HG03196 (cell line): ENCODE results near the gene LDB2.
"Not testable (repeated sequence)": the region's sequence is repeated elsewhere in the genome, so short reads cannot be mapped to it uniquely, and the experiment has no call there.

Source experiments
- ATAC-seq: cut with Tn5 transposase; IDR thresholded peaks from one replicate; pipeline ENCODE4 v1.9.1; 2021; ENCODE audit not compliant: unreplicated experiment

Gene LDB2

DNA sequence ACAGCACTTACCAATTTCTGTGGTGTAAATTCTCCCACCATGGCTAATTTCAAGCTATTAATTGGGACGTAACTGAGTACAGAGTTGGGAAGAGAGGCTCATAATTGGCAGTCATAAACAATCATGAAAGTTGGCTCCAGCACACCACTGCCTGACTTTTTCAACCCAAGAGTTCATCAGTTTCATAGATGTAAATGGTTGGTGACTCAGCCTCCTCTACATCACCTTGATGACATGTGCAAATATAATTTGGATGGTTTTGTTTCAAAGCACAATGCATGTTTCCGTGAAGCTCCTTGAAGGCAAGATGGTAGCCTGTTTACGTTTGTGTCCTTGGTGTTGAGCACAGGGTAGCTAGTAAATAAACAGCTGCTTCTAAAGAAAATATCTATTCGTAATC lies 235.1 kb downstream of the LDB2 start:
- no peak for ATAC-seq

DNA sequence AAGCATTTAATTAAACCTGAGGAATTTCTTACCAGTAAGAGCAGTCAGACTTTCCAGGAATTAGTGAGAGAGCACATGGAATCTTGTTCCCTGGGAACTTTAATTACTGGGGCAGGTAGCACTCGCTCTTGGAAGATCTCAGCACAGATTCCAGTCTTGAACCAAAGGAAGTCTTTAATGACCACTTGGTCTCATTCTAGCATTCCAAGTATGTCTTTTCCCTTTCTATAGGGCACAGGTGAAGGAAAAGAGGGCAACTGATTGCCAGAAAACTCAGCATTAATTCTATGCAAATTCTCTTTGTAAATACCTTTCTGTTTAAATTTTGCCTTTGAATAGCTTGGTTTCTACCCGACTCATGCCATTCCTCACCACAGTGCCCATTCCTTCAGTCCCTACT lies 236.6 kb downstream of the LDB2 start:
- ATAC-seq, result no peak

DNA sequence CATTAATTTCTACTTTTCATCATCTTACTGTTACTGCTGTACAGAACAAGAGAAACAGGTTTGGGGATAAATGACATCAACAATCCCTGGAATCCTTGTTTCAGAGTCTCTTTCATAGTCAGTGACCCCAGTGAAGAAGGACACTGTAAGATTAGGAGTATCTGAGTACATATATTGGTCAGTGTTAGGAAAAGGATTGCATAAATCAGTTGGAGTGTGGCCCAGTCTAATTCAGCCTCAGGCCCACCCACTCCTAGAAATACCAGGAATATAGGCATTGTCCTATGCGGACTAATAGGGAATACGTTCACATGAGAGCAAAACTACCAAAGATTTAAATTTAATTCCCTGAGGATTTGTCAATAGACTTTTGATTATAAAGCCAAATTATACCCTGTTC lies 237.8 kb downstream of the LDB2 start:
- no peak for ATAC-seq

DNA sequence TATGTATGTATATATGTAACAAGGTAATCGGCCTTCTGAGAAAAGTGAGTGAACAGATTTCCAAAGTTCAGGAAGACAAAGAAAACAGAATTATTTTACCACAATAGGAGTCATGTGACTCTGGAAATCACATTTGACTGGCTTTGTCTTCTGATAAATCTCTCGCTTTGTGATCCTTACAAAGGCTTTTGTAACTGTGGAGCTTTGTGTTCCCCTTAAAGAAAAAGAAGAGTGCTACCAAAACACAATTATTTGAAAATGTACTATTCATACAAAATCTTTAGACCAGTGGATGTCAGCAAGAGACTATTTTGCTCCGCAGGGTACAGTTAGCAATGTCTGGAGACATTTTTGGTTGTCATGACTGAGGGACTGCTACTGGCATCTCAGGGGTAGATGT lies 238.8 kb downstream of the LDB2 start:
- no peak for ATAC-seq

DNA sequence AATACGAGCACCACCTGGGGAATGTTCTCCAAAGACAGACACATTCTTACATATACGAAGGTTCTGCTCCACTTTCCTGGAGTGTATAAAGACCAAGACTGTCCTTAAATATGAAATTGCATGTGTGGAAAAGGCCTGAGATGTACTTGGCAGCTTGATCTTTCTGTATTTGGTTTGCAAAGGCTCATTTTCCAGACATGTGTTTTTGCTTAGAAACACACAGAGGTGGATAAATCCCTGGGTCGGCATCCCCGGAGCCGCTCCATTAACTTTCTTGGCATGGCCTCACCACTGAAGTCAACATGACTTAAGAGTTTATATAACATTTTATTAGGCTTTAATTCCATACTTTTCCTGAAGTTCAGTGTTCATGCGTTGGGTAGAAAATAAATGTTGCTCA lies 239.4 kb downstream of the LDB2 start:
- ATAC-seq, result no peak

DNA sequence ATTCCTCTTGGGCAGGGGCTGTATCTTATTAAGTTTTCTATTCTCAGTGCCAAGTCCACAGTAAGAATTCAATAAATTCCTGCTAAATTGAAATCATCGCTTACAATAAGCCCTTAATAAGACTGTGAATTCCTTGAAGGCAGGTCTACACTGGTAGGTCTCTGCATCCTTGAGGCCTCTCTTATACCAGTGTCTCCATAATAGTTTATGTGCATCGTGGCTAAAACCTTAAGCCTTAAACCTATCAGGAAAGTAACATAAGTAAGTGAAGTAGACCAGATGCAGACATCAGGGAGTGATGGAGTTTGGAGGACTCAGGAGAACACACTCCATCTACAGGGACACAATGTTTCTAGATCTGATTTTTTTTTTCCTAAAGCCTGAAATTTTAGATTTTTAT lies 240.3 kb downstream of the LDB2 start:
- no peak for ATAC-seq

DNA sequence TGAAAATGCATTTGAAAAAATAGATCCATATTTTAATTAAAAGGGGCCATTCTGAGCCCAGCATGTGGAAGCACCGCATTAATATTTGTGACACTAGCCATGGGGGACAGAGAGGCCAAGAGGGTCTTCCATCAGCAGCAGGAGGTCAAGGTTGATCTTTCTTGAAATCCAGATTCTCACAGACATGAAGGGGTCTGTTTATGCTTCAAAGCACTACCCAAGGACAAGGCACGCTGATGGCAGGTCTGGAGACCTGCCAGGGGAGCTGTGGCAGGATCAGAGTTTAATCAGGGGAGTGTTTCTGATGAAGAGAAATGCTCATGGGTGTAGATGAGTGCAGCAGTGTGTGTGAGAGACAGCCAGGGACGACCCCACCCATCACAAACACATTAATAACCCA lies 243.3 kb downstream of the LDB2 start:
- ATAC-seq, result no peak

DNA sequence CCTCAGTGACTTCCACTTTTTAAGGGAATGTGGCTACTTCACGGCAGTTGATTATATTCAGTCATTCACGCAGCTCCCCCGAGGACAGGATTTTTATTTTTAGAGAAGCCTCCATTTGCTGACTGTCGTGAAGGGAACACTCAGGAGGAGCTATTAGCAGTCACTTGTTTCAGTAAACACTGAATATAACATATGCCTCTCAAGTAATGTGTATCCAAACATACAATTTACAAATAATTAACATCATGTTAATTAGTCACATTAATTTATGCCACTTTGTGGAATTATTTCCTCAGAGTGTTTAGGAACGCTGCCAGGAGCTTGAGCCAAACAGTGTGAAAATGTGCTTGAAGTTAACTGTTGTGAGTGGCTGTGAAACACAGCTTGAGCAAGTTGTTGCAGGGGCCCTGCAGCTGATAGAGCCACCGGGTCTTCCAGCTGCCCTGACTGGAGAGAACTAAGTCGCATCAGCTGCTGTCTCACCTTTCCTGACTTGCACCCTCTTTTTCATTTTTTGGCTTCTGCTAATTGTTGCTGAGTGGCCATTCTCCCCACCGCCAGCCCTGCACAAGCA lies 245.6 kb downstream of the LDB2 start:
- no peak for ATAC-seq

DNA sequence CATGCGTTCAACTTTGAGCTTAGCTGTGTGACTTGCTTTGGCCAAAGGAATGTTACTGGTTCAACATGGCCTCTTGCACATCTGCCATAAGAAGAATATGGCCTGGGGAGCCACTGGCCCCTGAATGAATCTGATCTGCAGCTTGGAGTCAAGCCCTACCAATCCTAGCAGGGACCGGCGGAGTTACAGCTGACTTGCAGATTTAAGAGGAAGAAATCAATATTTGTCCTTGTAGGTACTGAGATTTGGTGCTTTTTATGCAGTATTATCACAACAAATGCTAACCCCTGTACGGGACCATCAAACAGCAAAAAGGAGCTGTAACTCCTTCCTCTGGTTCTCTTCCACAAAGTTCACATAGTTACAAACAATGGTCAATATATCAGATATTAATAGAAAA lies 252.0 kb downstream of the LDB2 start:
- no peak for ATAC-seq

DNA sequence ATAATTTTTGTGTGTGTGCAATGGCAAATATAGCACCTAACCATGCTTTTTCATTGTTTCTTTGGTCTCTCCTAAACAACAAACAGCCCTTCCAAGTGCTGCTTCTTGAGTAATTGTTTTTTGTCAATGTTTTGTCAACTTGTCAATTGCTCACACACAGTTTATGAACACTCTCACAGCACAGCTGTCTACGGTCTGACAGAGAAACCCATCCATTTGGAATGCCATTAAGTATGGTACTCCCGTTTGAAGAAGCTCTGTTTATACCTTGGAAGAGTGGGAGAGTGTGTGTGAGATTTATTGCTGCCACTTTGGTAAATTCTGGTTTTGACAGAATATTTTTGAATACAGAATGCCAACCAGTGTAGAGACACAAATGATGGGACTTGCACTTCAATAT lies 254.6 kb downstream of the LDB2 start:
- ATAC-seq, result no peak

DNA sequence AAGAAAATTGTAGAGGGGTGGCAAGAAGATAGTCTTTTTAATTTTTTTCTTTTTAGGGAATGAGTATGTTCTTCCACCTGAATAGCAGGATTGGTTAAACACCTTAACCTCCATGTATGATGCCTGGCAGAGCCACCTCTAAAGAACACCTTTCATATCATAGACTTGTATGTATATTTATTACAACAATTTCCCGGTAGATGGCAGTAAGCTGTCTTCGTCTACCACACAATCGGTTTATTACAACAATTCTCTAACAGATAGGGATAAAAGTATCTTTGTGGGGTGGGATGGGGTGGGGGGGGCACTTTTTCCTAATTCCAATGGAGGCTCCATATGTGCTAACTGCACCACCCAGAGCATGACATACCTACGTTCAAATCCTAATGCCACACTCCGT lies 255.5 kb downstream of the LDB2 start:
- no peak for ATAC-seq

DNA sequence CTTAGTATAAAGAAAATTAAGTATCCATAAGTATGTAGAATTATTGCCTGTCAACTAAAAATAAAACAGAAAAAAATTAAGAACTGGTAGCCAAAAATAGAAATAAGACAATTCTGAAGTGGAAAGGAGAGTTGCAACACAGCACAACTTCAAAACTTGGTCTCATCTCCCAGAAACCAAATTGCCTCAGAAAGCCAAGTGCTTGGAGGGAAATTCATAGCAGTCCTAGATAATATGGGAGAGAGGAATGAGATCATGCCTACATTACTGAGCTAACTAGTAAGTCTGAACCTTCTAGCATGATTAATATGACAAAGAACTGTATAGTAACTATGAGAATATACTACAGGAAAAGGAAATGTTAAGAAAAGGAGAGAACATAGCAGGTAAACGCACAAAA lies 256.5 kb downstream of the LDB2 start:
- no peak for ATAC-seq

DNA sequence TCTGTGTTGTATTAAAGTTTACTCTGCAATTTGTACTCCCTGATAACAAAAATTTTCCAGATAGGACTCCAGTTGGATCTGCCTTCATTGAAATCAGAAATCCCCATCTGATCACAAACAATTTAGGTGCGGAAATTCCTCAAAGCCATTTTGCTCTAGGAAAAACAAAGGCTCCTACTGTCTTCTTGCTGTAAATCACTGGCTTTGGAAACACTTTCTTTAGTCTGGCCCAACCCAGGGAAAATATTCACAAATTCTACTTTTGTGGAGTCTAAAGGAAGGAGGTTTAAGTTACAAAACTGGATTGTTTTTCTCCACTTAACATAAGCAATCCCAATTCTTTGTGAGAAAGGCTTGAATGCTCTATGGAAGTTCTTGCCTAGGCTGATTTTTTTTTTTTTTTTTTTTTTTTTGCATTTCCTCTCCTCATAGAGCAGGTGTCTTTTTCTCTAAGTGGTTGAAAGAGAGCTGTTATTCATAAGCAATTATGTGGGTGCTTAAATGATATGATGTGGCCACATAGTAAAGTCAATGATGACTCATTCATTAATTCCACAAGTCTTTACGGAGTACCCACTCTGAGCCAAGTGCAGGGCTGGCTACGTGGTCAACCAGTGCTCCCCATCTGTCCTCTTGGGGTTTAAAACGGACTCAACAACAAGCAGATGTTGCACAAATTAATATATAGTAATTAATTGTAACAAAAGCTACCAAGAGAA lies 261.4 kb downstream of the LDB2 start:
- ATAC-seq, result no peak

DNA sequence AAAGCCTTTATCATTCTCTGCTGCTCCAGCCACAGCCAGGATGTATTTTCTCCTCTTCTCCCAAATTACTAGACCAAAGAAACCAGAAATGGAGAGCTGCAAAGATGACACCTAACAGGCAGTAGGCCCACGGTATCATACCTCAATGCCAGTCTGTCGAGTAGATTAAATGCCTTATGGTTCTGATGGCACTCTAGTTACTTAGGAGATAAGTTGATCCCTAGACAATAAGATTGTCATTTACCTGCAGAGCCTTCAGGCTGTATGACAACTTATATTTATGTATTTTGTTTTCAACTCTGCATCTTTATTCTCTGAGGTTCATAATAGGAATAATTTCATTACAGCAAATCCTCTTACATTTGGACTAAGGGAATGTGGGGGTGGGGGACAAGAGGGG lies 262.1 kb downstream of the LDB2 start:
- no peak for ATAC-seq

DNA sequence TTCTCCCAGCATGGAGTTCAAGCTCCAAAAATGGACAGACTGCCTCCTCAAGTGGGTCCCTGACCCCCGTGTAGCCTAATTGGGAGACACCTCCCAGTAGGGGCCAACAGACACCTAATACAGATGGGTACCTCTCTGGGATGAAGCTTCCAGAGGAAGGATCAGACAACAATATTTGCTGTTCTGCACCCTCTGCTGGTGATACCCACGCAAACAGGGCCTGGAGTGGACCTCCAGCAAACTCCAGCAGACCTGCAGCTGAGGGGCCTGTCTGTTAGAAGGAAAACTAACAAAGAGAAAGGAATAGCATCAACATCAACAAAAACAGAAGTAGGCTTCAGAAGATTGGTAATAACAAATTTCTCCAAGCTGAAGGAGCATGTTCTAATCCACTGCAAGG lies 269.2 kb downstream of the LDB2 start:
- not testable (repeated sequence) for ATAC-seq

DNA sequence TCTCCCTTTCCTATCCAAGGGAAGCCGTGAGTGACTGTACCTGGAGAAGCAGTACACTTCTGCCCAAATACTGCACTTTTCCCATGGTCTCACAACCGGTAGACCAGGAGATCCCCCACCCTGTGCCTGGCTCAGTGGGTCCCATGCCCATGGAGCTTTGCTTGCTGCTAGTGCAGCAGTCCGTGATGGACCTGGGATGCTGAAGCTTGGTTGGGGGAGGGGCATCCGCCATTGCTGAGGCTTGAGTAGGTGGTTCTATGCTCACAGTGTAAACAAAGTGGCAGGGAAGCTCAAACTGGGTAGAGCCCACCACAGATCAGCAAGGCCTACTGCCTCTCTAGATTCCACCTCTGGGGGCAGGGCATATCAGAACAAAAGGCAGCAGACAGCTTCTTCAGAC lies 269.6 kb downstream of the LDB2 start:
- not testable (repeated sequence) for ATAC-seq

DNA sequence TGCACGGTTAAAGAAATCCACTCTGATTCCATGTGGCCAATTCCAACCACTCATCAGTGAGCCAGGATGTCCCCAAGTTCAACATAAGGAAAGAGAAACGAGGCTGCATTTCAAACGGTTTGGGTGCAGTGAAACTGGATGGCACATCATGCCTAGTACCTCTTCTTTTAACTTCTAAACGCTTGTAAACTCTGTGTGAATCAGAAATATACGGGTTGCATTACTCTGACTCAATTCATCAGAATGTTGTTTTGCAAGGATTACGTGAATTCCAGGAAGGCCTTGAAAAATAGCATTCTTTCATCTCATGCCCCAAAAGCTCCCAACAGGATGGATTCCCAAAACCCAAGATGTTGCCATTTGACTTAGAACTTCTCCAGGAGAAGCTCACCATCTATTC lies 270.4 kb downstream of the LDB2 start:
- no peak for ATAC-seq

DNA sequence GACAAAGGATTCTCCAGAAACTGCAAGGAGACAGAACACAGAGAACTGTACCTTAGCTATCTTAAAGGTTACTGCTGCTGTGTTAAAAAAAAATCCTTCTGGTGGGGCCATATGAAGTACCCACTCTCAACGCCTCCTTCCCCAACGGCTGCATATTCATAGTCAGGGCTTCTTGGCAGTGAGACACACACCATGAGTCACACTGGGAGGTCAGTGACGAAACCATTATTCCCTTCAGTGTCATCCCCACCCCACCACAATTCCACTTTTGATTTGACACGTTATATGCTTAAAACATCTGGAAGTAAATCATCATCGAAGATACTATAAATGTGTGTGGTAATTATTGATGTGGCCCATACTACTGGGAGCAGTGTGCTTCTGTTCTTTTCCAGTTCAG lies 271.5 kb downstream of the LDB2 start:
- no peak for ATAC-seq

DNA sequence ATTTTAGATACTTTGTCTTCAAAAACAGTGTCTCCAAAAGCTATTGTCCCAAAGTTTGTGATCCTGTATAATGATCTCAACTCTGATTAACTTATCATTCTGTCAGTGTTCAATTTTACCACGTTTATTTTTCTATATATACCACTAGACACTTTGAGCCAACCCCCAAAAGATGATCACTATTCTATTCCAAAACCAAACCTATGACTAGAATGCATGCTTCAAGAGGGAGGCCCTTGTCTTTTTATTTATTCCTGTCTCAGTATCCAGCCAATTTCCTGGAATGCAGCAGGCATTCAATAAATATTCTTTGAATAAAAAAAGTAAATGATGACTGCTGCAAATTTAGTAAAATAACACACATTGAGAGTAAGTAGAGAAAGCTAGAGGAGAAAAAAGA lies 275.6 kb downstream of the LDB2 start:
- no peak for ATAC-seq

DNA sequence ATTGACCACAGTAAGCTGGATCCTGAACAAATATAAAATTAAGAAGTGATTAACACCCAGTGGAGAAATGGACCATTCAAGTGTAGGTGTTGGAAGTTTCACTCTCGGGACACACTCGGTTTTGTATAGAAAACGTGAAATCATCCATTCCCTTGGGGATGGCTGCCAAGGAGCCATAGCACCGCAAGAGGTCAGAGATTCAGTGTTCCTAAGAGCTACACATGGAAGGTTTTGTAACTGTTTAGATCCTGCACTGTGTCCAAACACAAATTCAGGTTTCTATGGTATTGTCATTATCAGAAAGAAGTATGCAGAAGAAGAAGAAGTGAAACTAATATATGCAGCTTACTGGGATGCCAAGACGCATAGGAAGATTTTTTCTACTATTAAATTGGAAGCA lies 281.0 kb downstream of the LDB2 start:
- no peak for ATAC-seq

DNA sequence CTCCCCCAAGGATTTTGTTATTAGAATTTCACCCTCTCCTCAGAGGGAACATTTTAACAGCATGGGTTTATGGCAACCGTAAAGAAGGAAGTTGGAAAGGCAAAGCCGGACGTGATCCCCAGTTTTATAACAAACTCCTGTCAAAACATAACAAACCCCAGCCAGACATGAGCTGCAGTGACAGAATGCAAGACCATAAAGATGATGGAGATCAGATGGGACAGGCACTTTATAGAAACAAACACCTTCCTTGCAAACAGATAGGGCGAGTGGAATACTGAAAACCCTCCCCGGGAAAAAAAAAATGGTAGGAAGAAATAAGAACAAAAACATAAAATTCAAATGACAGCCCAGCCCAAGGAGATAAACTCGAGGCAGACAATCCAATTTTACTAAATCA lies 281.4 kb downstream of the LDB2 start:
- no peak for ATAC-seq

DNA sequence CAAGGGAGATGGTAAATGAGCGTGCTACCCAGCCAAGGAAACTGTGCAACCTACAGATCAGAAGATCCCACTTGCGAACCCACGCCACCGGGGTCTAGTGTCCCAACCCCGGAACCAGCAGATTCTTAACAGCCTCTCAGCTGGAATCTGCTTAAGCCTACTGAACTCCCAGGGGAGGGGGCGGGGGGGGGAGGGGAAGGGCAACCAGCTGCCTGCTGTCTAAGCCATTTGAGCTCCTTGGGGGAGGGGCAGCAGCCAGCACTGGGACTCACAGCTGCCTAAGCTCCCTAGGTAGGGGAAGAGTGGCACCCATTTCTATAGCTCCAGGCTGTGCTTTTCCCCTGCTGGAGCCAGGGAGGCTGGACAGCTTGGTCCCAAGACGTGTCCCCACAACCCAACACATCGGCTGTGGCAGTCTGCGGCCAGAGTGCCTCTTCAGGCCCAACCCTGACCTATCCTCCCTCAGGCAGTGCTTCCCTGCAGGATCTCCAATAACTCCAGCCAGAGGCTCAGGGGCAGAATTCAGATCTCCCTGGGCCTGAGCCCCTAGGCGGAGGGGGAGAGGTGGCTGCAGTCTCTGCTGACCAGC lies 289.2 kb downstream of the LDB2 start:
- no peak for ATAC-seq

DNA sequence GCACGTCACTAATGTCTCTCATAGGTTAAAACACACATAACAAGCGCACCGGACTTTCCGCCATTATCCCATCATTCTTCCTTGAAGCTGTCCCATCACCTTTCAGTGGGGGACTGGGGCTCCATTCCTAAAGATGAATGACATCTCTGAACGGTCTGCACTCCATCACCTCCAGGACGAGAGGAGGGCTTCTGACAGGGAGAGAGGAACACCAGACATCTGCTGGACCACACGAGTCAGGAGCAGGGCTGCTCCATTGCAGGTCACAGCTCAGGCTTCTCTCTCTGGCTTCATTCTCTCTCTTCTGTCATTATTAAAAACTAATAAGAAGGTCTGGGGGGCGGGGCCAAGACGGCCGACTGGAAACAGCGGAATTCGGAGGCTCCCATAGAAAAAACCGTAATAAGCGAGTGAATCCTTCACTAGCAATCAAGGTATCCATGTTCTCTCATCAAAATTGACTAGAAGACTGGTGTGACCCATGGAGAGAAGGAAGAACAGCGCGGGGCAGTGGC lies 289.8 kb downstream of the LDB2 start:
- no peak for ATAC-seq
